Endothelial cell of umbilical vein (primary cell): ENCODE measurements around the gene LOXL3. TPM values are rescaled to one million over a fixed set of nuclear protein-coding genes. Genes with fewer than 3 reads are reported as not detected.
A peak's percentile ranks its signal among the peaks of the same experiment; 100 is the strongest.
"Not testable (repeated sequence)": the region's sequence is repeated elsewhere in the genome, so short reads cannot be mapped to it uniquely, and the experiment has no call there.

Source experiments
- BruUV-seq: library from RNA; stranded (reverse); fragments of 400-500 nt; replicated peaks from 2 replicates; lab custom pipeline; 2021; lab: Mats Ljungman, UMichigan
- CTCF ChIA-PET: fragments of 300-600, 350-600 bp; sonication (Branson Sonifier 250); formaldehyde crosslinking; loops from one replicate; lab custom pipeline; 2021; ENCODE audit warnings: antibody characterized with exemption, inconsistent platforms; lab: Charles Lee
- POLR2A ChIA-PET: fragments of 300-600, 350-600 bp; sonication (Branson Sonifier 250); formaldehyde crosslinking; loops from one replicate; lab custom pipeline; 2021; ENCODE audit warnings: antibody characterized with exemption, inconsistent platforms; lab: Charles Lee
- DNase-seq: peaks from one replicate; pipeline ENCODE4 v3.0.0-alpha.2; 2011; ENCODE audit warnings: low read depth, low spot score
- FAIRE-seq: peaks from 2 replicates; lab custom pipeline; 2011; peaks lifted over from hg19 to GRCh38; lab: Jason Lieb, UNC
- H2AFZ ChIP-seq: 2 replicates; pipeline ENCODE4 v1.6.0; 2012; ENCODE audit warnings: low read depth, low read length, control low read depth, inconsistent platforms
- H3K27ac ChIP-seq: 2 replicates; pipeline ENCODE4 v1.5.1; 2011; ENCODE audit warnings: low read depth, mild to moderate bottlenecking, control low read depth, low read length, moderate library complexity; ENCODE audit not compliant: insufficient read depth
- H3K27me3 ChIP-seq, 2 experiments: 2 replicates each; pipeline versions ENCODE4 v1.6.0 to v1.6.1; 2011; ENCODE audit warnings: low read length in 2 of 2, mixed read lengths in 1 of 2; ENCODE audit not compliant: control insufficient read depth in 2 of 2, insufficient read depth in 2 of 2
- H3K36me3 ChIP-seq, 2 experiments: 2 replicates in 1 of 2; 3 replicates in 1 of 2; pipeline ENCODE4 v1.5.1; 2011; ENCODE audit warnings: low read length in 2 of 2, mild to moderate bottlenecking in 1 of 2, moderate library complexity in 1 of 2; ENCODE audit not compliant: control insufficient read depth in 2 of 2, insufficient read depth in 2 of 2; ENCODE audit errors: extremely low read depth in 1 of 2
- H3K4me1 ChIP-seq: 3 replicates; pipeline ENCODE4 v1.5.1; 2011; ENCODE audit warnings: mild to moderate bottlenecking, low read length; ENCODE audit not compliant: control insufficient read depth, insufficient read depth; ENCODE audit errors: extremely low read depth
- H3K4me2 ChIP-seq: 2 replicates; pipeline ENCODE4 v1.6.1; 2011; ENCODE audit warnings: low read length, control low read depth, mixed read lengths; ENCODE audit not compliant: insufficient read depth
- H3K4me3 ChIP-seq, 3 experiments: fragments of 200-600 bp in 1 of 3; sonication (generic), shearing (Covaris generic) in 1 of 3; replicated peaks in 1 of 3; 2 replicates each; pipeline ENCODE4 v1.5.1; 2011 to 2016; ENCODE audit warnings: control low read depth in 3 of 3, low read length in 3 of 3, mild to moderate bottlenecking in 2 of 3, inconsistent platforms in 1 of 3, low read depth in 1 of 3, moderate library complexity in 1 of 3; ENCODE audit not compliant: insufficient read depth in 1 of 3
- H3K79me2 ChIP-seq: 2 replicates; pipeline ENCODE4 v1.6.0; 2012; ENCODE audit warnings: low read length, inconsistent platforms; ENCODE audit not compliant: control insufficient read depth, insufficient read depth
- H3K9ac ChIP-seq: replicated peaks from 2 replicates; pipeline ENCODE3; 2011; ENCODE audit warnings: low read length, control low read depth; ENCODE audit not compliant: insufficient read depth; ENCODE audit errors: extremely low read depth
- H3K9me1 ChIP-seq: replicated peaks from 3 replicates; pipeline ENCODE4 v1.6.0; 2011; ENCODE audit warnings: mild to moderate bottlenecking, low read length; ENCODE audit not compliant: control insufficient read depth, insufficient read depth; ENCODE audit errors: extremely low read depth
- H3K9me3 ChIP-seq: replicated peaks from 2 replicates; pipeline ENCODE4 v1.5.1; 2012; ENCODE audit warnings: low read length, inconsistent platforms; ENCODE audit not compliant: control insufficient read depth, insufficient read depth
- H4K20me1 ChIP-seq: replicated peaks from 2 replicates; pipeline ENCODE3; 2011; ENCODE audit warnings: mild to moderate bottlenecking, low read length; ENCODE audit not compliant: control insufficient read depth, insufficient read depth; ENCODE audit errors: extremely low read depth
- CTCF ChIP-seq, 2 donors: IDR thresholded peaks; 1 replicate in 1 of 2; 2 replicates in 1 of 2; pipeline ENCODE4 v1.5.1; 2011; ENCODE audit warnings: low read length in 2 of 2, mild to moderate bottlenecking in 2 of 2, moderate library complexity in 2 of 2, control low read depth in 1 of 2, inconsistent platforms in 1 of 2, low read depth in 1 of 2; ENCODE audit not compliant: insufficient read depth in 1 of 2; ENCODE audit errors: extremely low read depth in 1 of 2
- FOS ChIP-seq: IDR thresholded peaks from 2 replicates; pipeline ENCODE4 v1.6.1; 2011; ENCODE audit warnings: mild to moderate bottlenecking, low read length, moderate library complexity, borderline replicate concordance; ENCODE audit not compliant: insufficient read depth
- GATA2 ChIP-seq: IDR thresholded peaks from 2 replicates; pipeline ENCODE4 v1.7.0; 2011; ENCODE audit warnings: low read depth, mild to moderate bottlenecking, moderate library complexity, mixed read lengths, low read length; ENCODE audit not compliant: insufficient read length, insufficient read depth
- dilution Hi-C: fragments of 300-500 bp; cut with MboI; formaldehyde crosslinking; loops from one replicate; pipeline ENCODE4 v1.15.0; 2019; ENCODE audit warnings: low sequenced_read_pairs; ENCODE audit not compliant: extremely low pct_ligation_motif_present
- intact Hi-C: fragments of 100-400 bp; cut with micrococcal nuclease; formaldehyde crosslinking; loops from one replicate; pipeline ENCODE4 v1.10.0; 2022
- polyA plus RNA-seq, 4 experiments: library from polyadenylated mRNA; depleted of rRNA in 3 of 4; stranded (reverse) in 3 of 4; unstranded in 1 of 4; fragments of >200 nt; gene quantifications; 2 replicates each; pipeline versions ENCODE4 v1.2.1 to v1.2.3, GENCODE V29; 2011 to 2012; ENCODE audit warnings: missing spikeins in 1 of 4
- total RNA-seq: library from RNA; stranded (reverse); gene quantifications from 2 replicates; pipeline ENCODE4 v1.2.3, GENCODE V29; 2021

Gene LOXL3
- total and polyA plus RNA-seq, 2 donors (not counting 3 experiments of a cell fraction or from before 2014, with no cell fraction given): 0.95 to 1.3 TPM

GRCh38 chr2:74486141-74486540, 67.6 kb downstream of the LOXL3 start:
- no peak for FAIRE-seq
- intact Hi-C loops (no loop called here), dilution Hi-C loops (no loop called here)
- Histone ChIP-seq H2AFZ (no peak overlapping the region), H3K9me1 (no peaks in the 10 kb centered on the region), H3K9ac (no peak overlapping the region), H3K4me3 (no peak overlapping the region), H3K27ac (no peak overlapping the region), H3K4me2 (no peak overlapping the region), H3K79me2 (peaks cover 10% of the 10 kb centered on the region), H3K27me3 (no peaks in the 10 kb centered on the region), H3K9me3 (no peaks in the 10 kb centered on the region), H3K36me3 (peaks cover 0 to 5% of the 10 kb centered on the region in 2 experiments), H4K20me1 (no peaks in the 10 kb centered on the region), H3K4me1 (peaks cover 10% of the 10 kb centered on the region)
- CTCF ChIA-PET: no interaction called here
- BruUV-seq: no TSS peak
- no peak for DNase-seq
- POLR2A ChIA-PET: no interaction called here
- no peak for TF ChIP-seq CTCF (IDR thresholded peaks at IDR 0.05; ENCODE audit: extremely low read depth in 1 of 2, insufficient read depth in 1 of 2, low read depth in 1 of 2, low read length in 2 of 2)
- no peak for TF ChIP-seq GATA2
- TF ChIP-seq FOS: no peak

DNA sequence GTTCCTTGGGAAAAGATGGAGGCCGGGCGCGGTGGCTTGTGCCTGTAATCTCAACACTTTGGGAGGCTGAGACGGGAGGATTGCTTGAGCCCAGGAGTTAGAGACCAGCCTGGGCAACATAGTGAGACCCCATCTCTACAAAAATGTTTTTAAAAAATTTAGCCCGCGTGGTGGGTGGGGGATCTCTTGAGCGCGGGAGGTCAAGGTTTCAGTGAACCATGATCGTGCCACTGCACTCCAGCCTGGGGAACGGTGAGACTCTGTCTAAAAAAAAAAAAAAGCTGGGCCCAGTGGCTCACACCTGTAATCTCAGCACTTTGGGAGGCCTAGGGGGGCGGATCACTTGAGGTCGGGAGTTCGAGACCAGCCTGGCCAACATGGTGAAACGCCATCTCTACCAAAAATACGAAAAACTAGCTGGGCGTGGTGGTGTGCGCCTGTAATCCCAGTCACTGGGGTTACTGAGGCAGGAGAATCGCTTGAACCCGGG, 70.0 kb downstream of the LOXL3 start:
- DNase-seq, H3K27ac ChIP-seq: not testable (repeated sequence)

More for the DNA sequence above, 70.0 kb downstream of the LOXL3 start:
- H4K20me1 ChIP-seq, FAIRE-seq, H3K36me3 ChIP-seq, BruUV-seq, H3K9me3 ChIP-seq, POLR2A ChIA-PET, H3K9me1 ChIP-seq, H3K27me3 ChIP-seq, dilution Hi-C loops: not testable (repeated sequence)
- CTCF ChIA-PET: interaction anchor here (1.5 to 5.6 kb wide), 9 partner anchors 10 to 104 kb away, joined by 3 to 82 read pairs (median 10); partner anchors contain the start of genes AUP1, DQX1, HTRA2 and MRPL53
- peaks cover 13% of the 10 kb centered on the region for H3K4me1 ChIP-seq
- H3K9ac ChIP-seq: peak overlapping the region; percentile 68
- H3K4me2 ChIP-seq: peak overlapping the region; percentile 65
- H3K4me3 ChIP-seq: peak overlapping the region; percentile 6 to 79 (median 66)
- peaks cover 16% of the 10 kb centered on the region for H3K79me2 ChIP-seq
- peak overlapping the region; percentile 81 for H2AFZ ChIP-seq
- intact Hi-C loops: loop anchor here (1.0 kb wide), 6 partner anchors 15 to 104 kb away; partner anchors contain the start of genes AUP1, HTRA2, INO80B and PCGF1
